ENCODE data around the gene ALDH3B1.

ALDH3B1 gene

GRCh38 chr11:68016904-68017817 is 7.0 kb downstream of the ALDH3B1 start:
- no peaks in the 10 kb centered on the region for H3K36me3 ChIP-seq (ENCODE audit: control insufficient read depth, insufficient read depth, low read length)
- peaks cover 6% of the 10 kb centered on the region; the same call in 1 of the 2 replicates for H3K4me1 ChIP-seq (ENCODE audit: control insufficient read depth, insufficient read depth, low read length)
- H3K9ac ChIP-seq (ENCODE audit: low read depth, low read length): no peak overlapping the region

GRCh38 chr11:68017980-68018729 is 8.0 kb downstream of the ALDH3B1 start:
- Histone ChIP-seq H3K27me3 (ENCODE audit: control insufficient read depth, insufficient read depth, low read length) (no peaks in the 10 kb centered on the region), H3K36me3 (ENCODE audit: control insufficient read depth, insufficient read depth, low read length) (no peaks in the 10 kb centered on the region), H3K27ac (ENCODE audit: low read depth, low read length) (no peak overlapping the region), H3K4me3 (ENCODE audit: low read depth, low read length) (no peak overlapping the region), H3K4me1 (ENCODE audit: control insufficient read depth, insufficient read depth, low read length) (peaks cover 6% of the 10 kb centered on the region; the same call in 1 of the 2 replicates), H3K9me3 (ENCODE audit: control insufficient read depth, insufficient read depth, low read length) (no peaks in the 10 kb centered on the region), H3K9ac (ENCODE audit: low read depth, low read length) (no peak overlapping the region)

More at GRCh38 chr11:68016904-68017817, 7.0 kb downstream of the ALDH3B1 start:
- Histone ChIP-seq H3K27me3 (ENCODE audit: control insufficient read depth, insufficient read depth, low read length) (no peaks in the 10 kb centered on the region), H3K4me3 (ENCODE audit: low read depth, low read length) (no peak overlapping the region), H3K9me3 (ENCODE audit: control insufficient read depth, insufficient read depth, low read length) (no peaks in the 10 kb centered on the region), H3K27ac (ENCODE audit: low read depth, low read length) (no peak overlapping the region)

- no peaks in the 10 kb centered on the region for H3K9me3 ChIP-seq (ENCODE audit: control insufficient read depth, insufficient read depth, low read length)
- peaks cover 6% of the 10 kb centered on the region; the same call in 1 of the 2 replicates for H3K4me1 ChIP-seq (ENCODE audit: control insufficient read depth, insufficient read depth, low read length)
- no peaks in the 10 kb centered on the region for H3K27me3 ChIP-seq (ENCODE audit: control insufficient read depth, insufficient read depth, low read length)
- H3K4me3 ChIP-seq (ENCODE audit: low read depth, low read length): no peak overlapping the region
- no peak overlapping the region for H3K27ac ChIP-seq (ENCODE audit: low read depth, low read length)
- no peak overlapping the region for H3K9ac ChIP-seq (ENCODE audit: low read depth, low read length)
- H3K36me3 ChIP-seq (ENCODE audit: control insufficient read depth, insufficient read depth, low read length): no peaks in the 10 kb centered on the region
These were observed 8.6 kb downstream of the ALDH3B1 start for GRCh38 chr11:68018730-68019190.

GRCh38 chr11:68019486-68019885 is 9.4 kb downstream of the ALDH3B1 start:
- Histone ChIP-seq H3K4me1 (ENCODE audit: control insufficient read depth, insufficient read depth, low read length) (peaks cover 6% of the 10 kb centered on the region; the same call in 1 of the 2 replicates), H3K4me3 (ENCODE audit: low read depth, low read length) (no peak overlapping the region), H3K27ac (ENCODE audit: low read depth, low read length) (no peak overlapping the region), H3K9me3 (ENCODE audit: control insufficient read depth, insufficient read depth, low read length) (no peaks in the 10 kb centered on the region), H3K9ac (ENCODE audit: low read depth, low read length) (no peak overlapping the region), H3K36me3 (ENCODE audit: control insufficient read depth, insufficient read depth, low read length) (no peaks in the 10 kb centered on the region; the same call in 1 of the 2 replicates), H3K27me3 (ENCODE audit: control insufficient read depth, insufficient read depth, low read length) (no peaks in the 10 kb centered on the region)

- Histone ChIP-seq H3K9ac (ENCODE audit: low read depth, low read length) (no peak overlapping the region), H3K4me3 (ENCODE audit: low read depth, low read length) (no peak overlapping the region), H3K27ac (ENCODE audit: low read depth, low read length) (no peak overlapping the region), H3K27me3 (ENCODE audit: control insufficient read depth, insufficient read depth, low read length) (no peaks in the 10 kb centered on the region), H3K4me1 (ENCODE audit: control insufficient read depth, insufficient read depth, low read length) (peaks cover 6% of the 10 kb centered on the region; the same call in 1 of the 2 replicates), H3K36me3 (ENCODE audit: control insufficient read depth, insufficient read depth, low read length) (no peaks in the 10 kb centered on the region; the same call in 1 of the 2 replicates), H3K9me3 (ENCODE audit: control insufficient read depth, insufficient read depth, low read length) (no peaks in the 10 kb centered on the region)
These were observed 10.4 kb downstream of the ALDH3B1 start for GRCh38 chr11:68020575-68020974.

- no peaks in the 10 kb centered on the region; the same call in 1 of the 2 replicates for H3K36me3 ChIP-seq (ENCODE audit: control insufficient read depth, insufficient read depth, low read length)
- no peaks in the 10 kb centered on the region for H3K9me3 ChIP-seq (ENCODE audit: control insufficient read depth, insufficient read depth, low read length)
- no peaks in the 10 kb centered on the region for H3K27me3 ChIP-seq (ENCODE audit: control insufficient read depth, insufficient read depth, low read length)
- H3K4me3 ChIP-seq (ENCODE audit: low read depth, low read length): no peak overlapping the region
- no peak overlapping the region for H3K27ac ChIP-seq (ENCODE audit: low read depth, low read length)
- peaks cover 6% of the 10 kb centered on the region; the same call in 1 of the 2 replicates for H3K4me1 ChIP-seq (ENCODE audit: control insufficient read depth, insufficient read depth, low read length)
- no peak overlapping the region for H3K9ac ChIP-seq (ENCODE audit: low read depth, low read length)
These were observed 11.2 kb downstream of the ALDH3B1 start for GRCh38 chr11:68021167-68021787.

GRCh38 chr11:68022531-68022930 is 12.4 kb downstream of the ALDH3B1 start:
- Histone ChIP-seq H3K27ac (ENCODE audit: low read depth, low read length) (no peak overlapping the region), H3K36me3 (ENCODE audit: control insufficient read depth, insufficient read depth, low read length) (no peaks in the 10 kb centered on the region; the same call in 1 of the 2 replicates), H3K9me3 (ENCODE audit: control insufficient read depth, insufficient read depth, low read length) (no peaks in the 10 kb centered on the region), H3K9ac (ENCODE audit: low read depth, low read length) (no peak overlapping the region), H3K27me3 (ENCODE audit: control insufficient read depth, insufficient read depth, low read length) (no peaks in the 10 kb centered on the region), H3K4me3 (ENCODE audit: low read depth, low read length) (no peak overlapping the region), H3K4me1 (ENCODE audit: control insufficient read depth, insufficient read depth, low read length) (peaks cover 6% of the 10 kb centered on the region; the same call in 1 of the 2 replicates)

- Histone ChIP-seq H3K27ac (ENCODE audit: low read depth, low read length) (no peak overlapping the region), H3K27me3 (ENCODE audit: control insufficient read depth, insufficient read depth, low read length) (no peaks in the 10 kb centered on the region), H3K4me3 (ENCODE audit: low read depth, low read length) (no peak overlapping the region), H3K9ac (ENCODE audit: low read depth, low read length) (no peak overlapping the region), H3K4me1 (ENCODE audit: control insufficient read depth, insufficient read depth, low read length) (peaks cover 6% of the 10 kb centered on the region; the same call in 1 of the 2 replicates), H3K9me3 (ENCODE audit: control insufficient read depth, insufficient read depth, low read length) (no peaks in the 10 kb centered on the region), H3K36me3 (ENCODE audit: control insufficient read depth, insufficient read depth, low read length) (no peaks in the 10 kb centered on the region; the same call in 1 of the 2 replicates)
These were observed 14.4 kb downstream of the ALDH3B1 start for GRCh38 chr11:68024508-68024907.

- Histone ChIP-seq H3K4me3 (ENCODE audit: low read depth, low read length) (no peak overlapping the region), H3K27me3 (ENCODE audit: control insufficient read depth, insufficient read depth, low read length) (no peaks in the 10 kb centered on the region), H3K36me3 (ENCODE audit: control insufficient read depth, insufficient read depth, low read length) (no peaks in the 10 kb centered on the region; the same call in 1 of the 2 replicates), H3K4me1 (ENCODE audit: control insufficient read depth, insufficient read depth, low read length) (peaks cover 6% of the 10 kb centered on the region; the same call in 1 of the 2 replicates), H3K9ac (ENCODE audit: low read depth, low read length) (no peak overlapping the region), H3K9me3 (ENCODE audit: control insufficient read depth, insufficient read depth, low read length) (no peaks in the 10 kb centered on the region), H3K27ac (ENCODE audit: low read depth, low read length) (no peak overlapping the region)
These were observed 14.9 kb downstream of the ALDH3B1 start for GRCh38 chr11:68025047-68025446.

GRCh38 chr11:68026391-68027105 is 16.4 kb downstream of the ALDH3B1 start:
- no peak overlapping the region for H3K9ac ChIP-seq (ENCODE audit: low read depth, low read length)
- no peaks in the 10 kb centered on the region for H3K9me3 ChIP-seq (ENCODE audit: control insufficient read depth, insufficient read depth, low read length)
- H3K27me3 ChIP-seq (ENCODE audit: control insufficient read depth, insufficient read depth, low read length): no peaks in the 10 kb centered on the region
- no peaks in the 10 kb centered on the region; the same call in 1 of the 2 replicates for H3K36me3 ChIP-seq (ENCODE audit: control insufficient read depth, insufficient read depth, low read length)
- no peak overlapping the region for H3K27ac ChIP-seq (ENCODE audit: low read depth, low read length)
- no peak overlapping the region for H3K4me3 ChIP-seq (ENCODE audit: low read depth, low read length)
- no peaks in the 10 kb centered on the region; the same call in 1 of the 2 replicates for H3K4me1 ChIP-seq (ENCODE audit: control insufficient read depth, insufficient read depth, low read length)
